ENCODE measurements around the gene ANKMY1. TPM values are rescaled to one million over a fixed set of nuclear protein-coding genes. Genes with fewer than 3 reads are reported as not detected.

The ANKMY1 gene
- total RNA-seq, 2 donors from 2014 or later = 3.7 to 7.9 TPM

DNA sequence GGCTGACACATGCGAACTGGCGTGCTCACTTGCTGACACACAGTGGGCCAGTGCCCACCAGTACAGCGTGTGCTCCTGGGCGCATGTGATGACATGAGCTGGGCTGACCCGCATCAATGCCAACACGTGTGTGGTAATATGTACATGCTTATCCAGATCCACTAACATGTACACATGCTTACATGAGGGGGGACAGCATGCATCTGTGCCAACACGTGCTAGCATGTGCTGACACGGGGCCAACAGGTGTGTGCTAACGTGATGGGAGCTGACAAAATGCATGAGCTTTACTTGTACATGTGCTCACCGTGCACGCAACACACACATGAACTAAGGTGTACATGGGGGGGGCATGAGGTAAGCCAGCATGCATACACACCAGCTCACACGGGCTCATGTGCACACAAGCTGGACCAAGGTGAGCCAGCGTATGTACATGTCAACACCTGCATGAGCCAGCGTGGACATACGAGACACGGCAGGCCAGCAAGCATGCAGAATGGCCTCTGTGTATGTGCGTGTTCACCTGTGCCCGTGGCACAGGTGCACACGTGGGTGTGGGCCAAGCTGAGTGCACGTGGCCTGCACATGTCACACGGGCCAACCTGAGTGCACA is 93.8 kb downstream of the ANKMY1 start:
- no peak overlapping the region for H3K27ac ChIP-seq
- DNase-seq (ENCODE audit: low spot score) = peak; percentile 53
- no peaks in the 10 kb centered on the region for H3K4me1 ChIP-seq
- H3K9me3 ChIP-seq = no peaks in the 10 kb centered on the region
- no peak overlapping the region for H3K4me3 ChIP-seq
- no peaks in the 10 kb centered on the region for H3K27me3 ChIP-seq
- TF ChIP-seq, protein P1, sequence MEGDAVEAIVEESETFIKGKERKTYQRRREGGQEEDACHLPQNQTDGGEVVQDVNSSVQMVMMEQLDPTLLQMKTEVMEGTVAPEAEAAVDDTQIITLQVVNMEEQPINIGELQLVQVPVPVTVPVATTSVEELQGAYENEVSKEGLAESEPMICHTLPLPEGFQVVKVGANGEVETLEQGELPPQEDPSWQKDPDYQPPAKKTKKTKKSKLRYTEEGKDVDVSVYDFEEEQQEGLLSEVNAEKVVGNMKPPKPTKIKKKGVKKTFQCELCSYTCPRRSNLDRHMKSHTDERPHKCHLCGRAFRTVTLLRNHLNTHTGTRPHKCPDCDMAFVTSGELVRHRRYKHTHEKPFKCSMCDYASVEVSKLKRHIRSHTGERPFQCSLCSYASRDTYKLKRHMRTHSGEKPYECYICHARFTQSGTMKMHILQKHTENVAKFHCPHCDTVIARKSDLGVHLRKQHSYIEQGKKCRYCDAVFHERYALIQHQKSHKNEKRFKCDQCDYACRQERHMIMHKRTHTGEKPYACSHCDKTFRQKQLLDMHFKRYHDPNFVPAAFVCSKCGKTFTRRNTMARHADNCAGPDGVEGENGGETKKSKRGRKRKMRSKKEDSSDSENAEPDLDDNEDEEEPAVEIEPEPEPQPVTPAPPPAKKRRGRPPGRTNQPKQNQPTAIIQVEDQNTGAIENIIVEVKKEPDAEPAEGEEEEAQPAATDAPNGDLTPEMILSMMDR (IDR thresholded peaks at IDR 0.05) = no peak
- peaks cover 17% of the 10 kb centered on the region for H3K36me3 ChIP-seq

DNA sequence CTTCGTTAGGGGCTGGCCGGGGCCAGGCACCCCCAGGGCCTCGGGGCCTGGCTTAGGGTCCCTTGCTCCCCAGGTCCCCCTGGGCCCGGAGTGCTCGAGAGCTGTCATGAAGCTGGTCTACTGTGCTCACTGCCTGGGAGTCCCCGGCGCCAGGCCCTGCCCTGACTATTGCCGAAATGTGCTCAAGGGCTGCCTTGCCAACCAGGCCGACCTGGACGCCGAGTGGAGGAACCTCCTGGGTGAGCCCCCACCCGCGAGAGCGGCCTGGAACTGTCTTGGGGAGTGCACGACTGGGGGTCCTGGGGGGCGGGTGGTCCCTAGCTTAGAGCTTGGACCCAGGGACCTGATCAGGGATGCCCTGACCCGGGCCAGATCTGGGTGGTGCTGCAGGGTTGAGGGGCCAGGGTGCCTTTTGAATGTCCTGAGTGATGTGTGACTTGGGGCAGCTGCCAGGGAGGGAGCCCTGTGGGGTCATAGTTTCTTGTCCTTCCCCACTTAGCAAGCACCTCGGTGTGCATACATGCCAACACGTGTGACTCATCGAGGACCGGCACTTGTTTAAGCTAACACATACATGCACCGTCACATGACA is 94.4 kb downstream of the ANKMY1 start:
- Histone ChIP-seq H3K9me3 (no peaks in the 10 kb centered on the region), H3K36me3 (peaks cover 17% of the 10 kb centered on the region), H3K27me3 (no peaks in the 10 kb centered on the region), H3K27ac (no peak overlapping the region), H3K4me3 (no peak overlapping the region), H3K4me1 (no peaks in the 10 kb centered on the region)
- DNase-seq (ENCODE audit: low spot score) = peak; percentile 55
- TF ChIP-seq, protein P1 (IDR thresholded peaks at IDR 0.05) = no peak

DNA sequence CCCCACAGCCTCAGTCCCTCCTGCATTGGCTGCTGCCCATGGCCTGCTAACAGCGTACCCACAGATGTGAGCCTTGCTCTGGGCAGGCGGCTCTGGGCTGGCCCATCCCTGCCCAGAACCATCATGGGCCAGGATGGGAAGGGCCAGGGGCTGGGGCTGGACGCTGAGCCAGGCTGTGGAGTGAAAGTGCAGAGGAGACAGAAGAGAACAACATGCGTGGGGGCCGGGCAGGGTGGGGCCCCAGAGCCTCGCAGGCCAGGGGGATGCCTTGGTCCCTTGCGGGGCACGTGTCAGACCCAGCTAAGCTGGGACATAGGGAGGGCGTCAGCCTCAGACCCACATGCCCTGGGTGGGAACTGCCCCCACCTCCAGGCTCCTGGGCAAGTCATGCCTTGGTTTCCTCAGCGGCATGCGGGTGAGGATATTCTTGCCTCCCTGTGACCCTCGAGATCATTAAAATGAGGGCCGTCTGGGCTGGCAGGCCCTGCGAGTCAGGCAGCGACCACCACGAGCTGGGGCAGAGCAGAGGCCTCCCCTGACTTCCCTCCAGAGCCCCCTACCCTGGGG is 95.0 kb downstream of the ANKMY1 start:
- peaks cover 17% of the 10 kb centered on the region for H3K36me3 ChIP-seq

DNA sequence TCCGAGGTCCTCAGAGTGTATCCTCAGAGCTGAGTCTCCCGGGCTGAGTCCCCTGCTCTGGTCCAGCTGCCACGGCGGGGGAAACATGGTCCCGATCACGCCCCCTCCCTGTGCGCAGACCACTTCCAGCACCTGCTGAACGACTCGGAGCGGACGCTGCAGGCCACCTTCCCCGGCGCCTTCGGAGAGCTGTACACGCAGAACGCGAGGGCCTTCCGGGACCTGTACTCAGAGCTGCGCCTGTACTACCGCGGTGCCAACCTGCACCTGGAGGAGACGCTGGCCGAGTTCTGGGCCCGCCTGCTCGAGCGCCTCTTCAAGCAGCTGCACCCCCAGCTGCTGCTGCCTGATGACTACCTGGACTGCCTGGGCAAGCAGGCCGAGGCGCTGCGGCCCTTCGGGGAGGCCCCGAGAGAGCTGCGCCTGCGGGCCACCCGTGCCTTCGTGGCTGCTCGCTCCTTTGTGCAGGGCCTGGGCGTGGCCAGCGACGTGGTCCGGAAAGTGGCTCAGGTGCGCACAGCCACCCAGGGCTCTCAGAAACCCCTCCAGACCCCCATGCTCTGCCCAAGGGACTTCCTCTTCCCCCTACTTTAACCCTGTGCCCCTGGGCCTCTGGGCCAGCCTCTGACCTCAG is 95.6 kb downstream of the ANKMY1 start:
- no peak for DNase-seq (ENCODE audit: low spot score)
- no peaks in the 10 kb centered on the region for H3K27me3 ChIP-seq
- TF ChIP-seq, protein P1 (IDR thresholded peaks at IDR 0.05) = no peak
- peaks cover 17% of the 10 kb centered on the region for H3K36me3 ChIP-seq
- H3K4me1 ChIP-seq = peaks cover 0 to 2% of the 10 kb centered on the region in 2 donors
- H3K9me3 ChIP-seq = no peaks in the 10 kb centered on the region
- H3K27ac ChIP-seq = no peak overlapping the region
- no peak overlapping the region for H3K4me3 ChIP-seq

More for the DNA sequence above, 95.0 kb downstream of the ANKMY1 start:
- Histone ChIP-seq H3K27ac (no peak overlapping the region), H3K27me3 (no peaks in the 10 kb centered on the region), H3K4me1 (no peaks in the 10 kb centered on the region), H3K4me3 (no peak overlapping the region), H3K9me3 (no peaks in the 10 kb centered on the region)
- DNase-seq (ENCODE audit: low spot score) = no peak
- TF ChIP-seq, protein P1 (IDR thresholded peaks at IDR 0.05) = no peak

DNA sequence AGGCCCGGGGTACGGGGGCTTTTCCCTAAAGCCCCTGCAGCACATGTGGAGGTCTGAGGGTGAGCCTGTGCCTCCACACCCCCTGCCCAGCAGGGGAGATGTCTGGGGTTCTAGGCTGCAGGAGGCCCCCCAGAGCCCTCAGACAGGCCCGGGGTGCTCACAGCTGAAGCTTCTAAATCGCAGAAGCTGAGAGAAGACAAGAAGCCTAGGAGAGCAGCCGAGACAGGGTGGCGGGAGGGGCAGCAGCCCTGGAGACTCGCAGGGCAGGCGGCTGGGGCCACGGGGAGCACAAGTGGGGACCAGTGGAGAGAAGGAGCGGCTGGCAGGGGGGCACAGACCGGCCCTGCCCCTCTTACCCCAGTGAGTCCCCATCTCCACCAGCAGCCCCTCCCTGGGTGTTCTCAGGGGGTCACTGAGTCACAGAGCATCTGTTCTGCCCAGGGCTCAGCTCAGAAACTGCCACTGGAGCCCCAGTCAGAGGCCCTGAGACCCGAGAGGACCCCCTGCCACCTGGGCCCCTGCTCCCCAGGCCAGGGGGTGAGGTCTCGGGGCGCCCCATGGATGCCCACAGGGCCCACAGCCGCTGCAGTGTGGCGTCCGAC is 96.2 kb downstream of the ANKMY1 start:
- Histone ChIP-seq H3K4me3 (no peak overlapping the region), H3K4me1 (peaks cover 0 to 8% of the 10 kb centered on the region in 2 donors), H3K27ac (no peak overlapping the region), H3K9me3 (no peaks in the 10 kb centered on the region), H3K36me3 (peaks cover 17% of the 10 kb centered on the region), H3K27me3 (no peaks in the 10 kb centered on the region)
- no peak for DNase-seq (ENCODE audit: low spot score)
- TF ChIP-seq, protein P1 (IDR thresholded peaks at IDR 0.05) = no peak
